AG09319 (cell line): ENCODE results near the gene ABCD4.

Experiments
- DNase-seq: peaks from one replicate; pipeline ENCODE4 v3.0.0-alpha.2; 2010; ENCODE audit warnings: low read depth; ENCODE audit errors: extremely low read depth
- CTCF ChIP-seq: IDR thresholded peaks from 2 replicates; pipeline ENCODE4 v1.5.1; 2011; ENCODE audit warnings: low read depth, mild to moderate bottlenecking, inconsistent platforms, low read length, moderate library complexity

Gene ABCD4

GRCh38 chr14:74241652-74242017, 61.1 kb downstream of the ABCD4 start:
- no peak for DNase-seq
- no peak for TF ChIP-seq CTCF

- no peak for TF ChIP-seq CTCF
- no peak for DNase-seq
Observed at GRCh38 chr14:74240794-74241651, 61.7 kb downstream of the ABCD4 start.

GRCh38 chr14:74239848-74240793, 62.6 kb downstream of the ABCD4 start:
- TF ChIP-seq CTCF = no peak
- no peak for DNase-seq

GRCh38 chr14:74238974-74239847, 63.5 kb downstream of the ABCD4 start, which contains the start of gene VSX2:
Gene VSX2 (plus strand): TSS chr14:74239449. CDS start chr14:74239562, 113 bp downstream.
- TF ChIP-seq CTCF = no peak
- DNase-seq = no peak

GRCh38 chr14:74237441-74237840, 65.3 kb downstream of the ABCD4 start:
- TF ChIP-seq CTCF = no peak

More at GRCh38 chr14:74237441-74237840, 65.3 kb downstream of the ABCD4 start:
- no peak for DNase-seq
